ENCODE data around the gene SP1.

- TF ChIP-seq ZNF664 (tag by site-specific recombination; IDR thresholded peaks at IDR 0.05) (no peak), CTCF (tag by site-specific recombination; IDR thresholded peaks at IDR 0.05) (no peak), ZNF561 (tag by site-specific recombination; IDR thresholded peaks at IDR 0.05; ENCODE audit: borderline replicate concordance) (no peak), GLIS1 (tag by site-specific recombination; IDR thresholded peaks at IDR 0.05) (no peak)
Observed at GRCh38 chr12:53343969-53344368, 36.0 kb upstream of the SP1 start.

Measured in HEK293 (cell line).